ENCODE data around the gene NIM1K.

GRCh38 chr5:43296835-43297234 is 104.8 kb downstream of the NIM1K start:
- no peak for TF ChIP-seq POLR2AphosphoS5 (IDR thresholded peaks at IDR 0.05; ENCODE audit: low read depth, low read length)
- TF ChIP-seq CTCF (IDR thresholded peaks at IDR 0.05) = no peak
- no peak for TF ChIP-seq TCF7L2 (IDR thresholded peaks at IDR 0.05; ENCODE audit: low read depth, low read length)
- TF ChIP-seq SIN3A (IDR thresholded peaks at IDR 0.05; ENCODE audit: borderline replicate concordance, insufficient read depth, low read depth, low read length) = no peak

Measured in Panc1 (cell line).